B cell (primary cell): Measurements from ENCODE around the gene MRAS. TPM values are rescaled to one million over a fixed set of nuclear protein-coding genes. Genes with fewer than 3 reads are reported as not detected.

Source experiments
- ATAC-seq: fragments of 200-7000 bp; cut with Tn5 transposase; one replicate; pipeline ENCODE4 v1.10.0; 2021; ENCODE audit warnings: low read depth, mild to moderate bottlenecking, moderate number of reproducible peaks, moderate library complexity
- CTCF ChIA-PET: fragments of 350-600 bp; sonication (Branson Sonifier 250); formaldehyde crosslinking; loops from one replicate; lab custom pipeline; 2021; ENCODE audit warnings: antibody characterized with exemption, inconsistent platforms; lab: Charles Lee
- POLR2A ChIA-PET: fragments of 350-600 bp; sonication (Branson Sonifier 250); formaldehyde crosslinking; loops from one replicate; lab custom pipeline; 2021; ENCODE audit warnings: antibody characterized with exemption; lab: Charles Lee
- DNase-seq: peaks from one replicate; pipeline ENCODE4 v3.0.0; 2013
- H2AFZ ChIP-seq: 2 replicates; pipeline ENCODE4 v1.6.1; 2012; ENCODE audit warnings: mild to moderate bottlenecking, low read depth, low read length; ENCODE audit not compliant: insufficient read depth, poor library complexity, severe bottlenecking
- H3K27ac ChIP-seq, 2 donors: 1 replicate in 1 of 2; 2 replicates in 1 of 2; pipeline ENCODE4 v1.5.1; 2012 to 2013; ENCODE audit warnings: low read length in 2 of 2, mild to moderate bottlenecking in 2 of 2, moderate library complexity in 1 of 2
- H3K27me3 ChIP-seq, 4 experiments: fragments of 200-600 bp in 1 of 4; sonication (generic) in 1 of 4; replicated peaks in 1 of 4; 1 replicate in 2 of 4; 2 replicates in 2 of 4; pipeline versions ENCODE4 v1.6.1 to v1.7.0; 2013 to 2016; ENCODE audit warnings: low read length in 3 of 4, mild to moderate bottlenecking in 2 of 4, mixed read lengths in 1 of 4, moderate library complexity in 1 of 4; ENCODE audit not compliant: insufficient read depth in 4 of 4, control insufficient read depth in 3 of 4; ENCODE audit errors: control extremely low read depth in 1 of 4
- H3K36me3 ChIP-seq, 2 experiments: replicated peaks in 1 of 2; 1 replicate in 1 of 2; 2 replicates in 1 of 2; pipeline versions ENCODE4 v1.6.1 to v1.7.1; 2013; ENCODE audit warnings: low read length in 1 of 2; ENCODE audit not compliant: insufficient read depth in 2 of 2, control insufficient read depth in 1 of 2; ENCODE audit errors: control extremely low read depth in 1 of 2, extremely low read depth in 1 of 2
- H3K4me1 ChIP-seq, 2 donors: fragments of 200-600 bp in 1 of 2; sonication (generic) in 1 of 2; 1 replicate in 1 of 2; 2 replicates in 1 of 2; pipeline versions ENCODE4 v1.5.1 to v1.6.1; 2013 to 2017; ENCODE audit warnings: low read length in 2 of 2; ENCODE audit not compliant: control insufficient read depth in 2 of 2, insufficient read depth in 2 of 2
- H3K4me2 ChIP-seq: replicated peaks from 2 replicates; pipeline ENCODE3; 2012; ENCODE audit warnings: mild to moderate bottlenecking, low read depth, low read length; ENCODE audit not compliant: poor library complexity, severe bottlenecking
- H3K4me3 ChIP-seq, 5 experiments: fragments of 200-600 bp in 1 of 5; sonication (generic) in 1 of 5; 1 replicate in 3 of 5; 2 replicates in 2 of 5; pipeline versions ENCODE4 v1.5.1 to v1.7.0; 2011 to 2016; ENCODE audit warnings: low read length in 4 of 5, mild to moderate bottlenecking in 4 of 5, low read depth in 2 of 5, control low read depth in 1 of 5, moderate library complexity in 1 of 5; ENCODE audit not compliant: insufficient read depth in 1 of 5; ENCODE audit errors: control extremely low read depth in 1 of 5, extremely low read depth in 1 of 5
- H3K79me2 ChIP-seq: fragments of 200-600 bp; sonication (generic); one replicate; pipeline ENCODE4 v1.6.0; 2016; ENCODE audit warnings: low read length; ENCODE audit not compliant: control insufficient read depth, insufficient read depth
- H3K9ac ChIP-seq: fragments of 200-600 bp; sonication (generic); 2 replicates; pipeline ENCODE4 v1.6.1; 2017; ENCODE audit warnings: mild to moderate bottlenecking, low read length, moderate library complexity
- H3K9me3 ChIP-seq, 3 donors: one replicate each; pipeline versions ENCODE4 v1.6.1 to v1.7.1; 2013; ENCODE audit warnings: low read length in 2 of 3; ENCODE audit not compliant: control insufficient read depth in 2 of 3, insufficient read depth in 1 of 3; ENCODE audit errors: control extremely low read depth in 1 of 3
- H4K20me1 ChIP-seq: 2 replicates; pipeline ENCODE4 v1.6.0; 2012; ENCODE audit warnings: mild to moderate bottlenecking, low read length; ENCODE audit not compliant: insufficient read depth, control insufficient read depth, poor library complexity, severe bottlenecking
- H3K27ac Mint-ChIP-seq: one replicate; pipeline ENCODE4 v1.8.0; 2021; ENCODE audit warnings: mixed read lengths
- H3K27me3 Mint-ChIP-seq: one replicate; pipeline ENCODE4 v1.8.0; 2021; ENCODE audit warnings: mixed read lengths
- H3K4me1 Mint-ChIP-seq: one replicate; pipeline ENCODE4 v1.8.0; 2021; ENCODE audit warnings: mixed read lengths
- H3K4me3 Mint-ChIP-seq: one replicate; pipeline ENCODE4 v1.8.0; 2021; ENCODE audit warnings: mixed read lengths
- H3K9me3 Mint-ChIP-seq: one replicate; pipeline ENCODE4 v1.8.0; 2022; ENCODE audit warnings: mixed read lengths; ENCODE audit not compliant: insufficient read depth
- CTCF ChIP-seq: fragments of 200-600 bp; IDR thresholded peaks from one replicate; pipeline ENCODE4 v1.8.0; 2022; ENCODE audit warnings: antibody characterized with exemption, mild to moderate bottlenecking
- EZH2 ChIP-seq: IDR thresholded peaks from 2 replicates; pipeline ENCODE4 v1.6.1; 2012; ENCODE audit warnings: borderline replicate concordance, low read depth, mild to moderate bottlenecking, moderate library complexity, low read length; ENCODE audit not compliant: insufficient read depth, poor library complexity, severe bottlenecking
- WGBS: methylation state at CpG from one replicate; pipeline ENCODE4 v1.1.5; 2013; ENCODE audit warnings: missing lambda C conversion rate; ENCODE audit not compliant: insufficient coverage; 5-methylcytosine and 5-hydroxymethylcytosine counted together
- intact Hi-C: fragments of 100-400 bp; cut with micrococcal nuclease; formaldehyde crosslinking; loops from one replicate; pipeline ENCODE4 v1.10.0; 2022
- polyA plus RNA-seq: library from polyadenylated mRNA; depleted of rRNA; stranded (reverse); fragments of >200 nt; gene quantifications from 2 replicates; pipeline ENCODE4 v1.2.3, GENCODE V29; 2012
- total RNA-seq, 2 donors: library from RNA; stranded (reverse); fragments of 120-200 nt in 1 of 2; gene quantifications; 1 replicate in 1 of 2; 2 replicates in 1 of 2; pipeline versions ENCODE4 v1.2.3 to v1.2.4, GENCODE V29; 2013 to 2022

Gene MRAS
- total and polyA plus RNA-seq, 2 donors (not counting 1 experiment from before 2014, with no cell fraction given) = 0.03 to 0.22 TPM

GRCh38 chr3:138433892-138434275, 85.5 kb downstream of the MRAS start:
- Mint-ChIP-seq H3K4me1 (peaks cover 15% of the 10 kb centered on the region), H3K9me3 (no peaks in the 10 kb centered on the region), H3K4me3 (peak overlapping the region; percentile 54), H3K27ac (no peak overlapping the region), H3K27me3 (peaks cover 57% of the 10 kb centered on the region)
- ChIA-PET CTCF (no interaction called here), POLR2A (no interaction called here)
- no peak for ATAC-seq
- Histone ChIP-seq H3K9me3 (peaks cover 0 to 10% (median 0%) of the 10 kb centered on the region in 3 donors), H3K4me1 (peaks cover 13 to 16% of the 10 kb centered on the region in 2 donors), H3K4me3 (no peak overlapping the region), H3K9ac (no peak overlapping the region), H2AFZ (no peak overlapping the region), H3K27ac (no peak overlapping the region), H3K27me3 (peaks cover 0 to 46% (median 22%) of the 10 kb centered on the region in 4 experiments), H3K79me2 (no peaks in the 10 kb centered on the region), H4K20me1 (no peaks in the 10 kb centered on the region), H3K36me3 (no peaks in the 10 kb centered on the region), H3K4me2 (peak overlapping the region; percentile 60)
- DNase-seq = no peak
- no peak for TF ChIP-seq EZH2
- no peak for TF ChIP-seq CTCF
- intact Hi-C loops = no loop called here
- 15% methylated on average over 14 of the region's 16 CpGs for WGBS

GRCh38 chr3:138434276-138434874, 86.0 kb downstream of the MRAS start, which contains the start of gene ESYT3:
Gene ESYT3 (plus strand): TSS chr3:138434616. CDS start chr3:138434799, 183 bp downstream.
- DNase-seq (peak; percentile 19), ATAC-seq (no peak)
- Histone ChIP-seq H3K79me2 (no peaks in the 10 kb centered on the region), H4K20me1 (no peaks in the 10 kb centered on the region), H3K4me2 (peak within 1 kb of the TSS; percentile 60), H3K9ac (peak within 1 kb of the TSS; percentile 7), H3K27me3 (peaks cover 0 to 46% (median 22%) of the 10 kb centered on the region in 4 experiments), H3K9me3 (peaks cover 0 to 10% (median 0%) of the 10 kb centered on the region in 3 donors), H3K36me3 (no peaks in the 10 kb centered on the region), H2AFZ (peak within 1 kb of the TSS; percentile 42), H3K27ac (no peak within 1 kb of the TSS), H3K4me1 (peaks cover 13 to 16% of the 10 kb centered on the region in 2 donors), H3K4me3 (peak within 1 kb of the TSS in 2 of 5 experiments; percentile 12 to 30)
- ChIA-PET POLR2A (no interaction called here), CTCF (interaction anchor here (1.2 kb wide), 1 partner anchor 17 kb away, joined by 3 read pairs; no protein-coding TSS in a partner anchor)
- Mint-ChIP-seq H3K4me1 (peaks cover 15% of the 10 kb centered on the region), H3K9me3 (no peaks in the 10 kb centered on the region), H3K27ac (no peak within 1 kb of the TSS), H3K27me3 (peaks cover 55% of the 10 kb centered on the region), H3K4me3 (peak within 1 kb of the TSS; percentile 54)
- no peak for TF ChIP-seq EZH2
- TF ChIP-seq CTCF = no peak
- intact Hi-C loops = no loop called here
- 3% methylated on average over 54 of the region's 54 CpGs for WGBS
